Esophagus muscularis mucosa (tissue), 4 donors: ENCODE results near the gene TMEM119. TPM values are rescaled to one million over a fixed set of nuclear protein-coding genes. Genes with fewer than 3 reads are reported as not detected.
"Not testable (repeated sequence)": the region's sequence is repeated elsewhere in the genome, so short reads cannot be mapped to it uniquely, and the experiment has no call there.

Source experiments
- DNase-seq: peaks from one replicate; pipeline ENCODE4 v3.0.0-alpha.2; 2017; ENCODE audit errors: extremely low spot score
- H3K27ac ChIP-seq, 4 donors: fragments of 200-600 bp; sonication (generic); replicated peaks in 1 of 4; 1 replicate in 3 of 4; 2 replicates in 1 of 4; pipeline ENCODE4 v1.5.1; 2016 to 2019; ENCODE audit warnings: mild to moderate bottlenecking in 1 of 4
- H3K27me3 ChIP-seq, 4 donors: fragments of 200-600 bp; sonication (generic); one replicate each; pipeline versions ENCODE4 v1.5.1 to v1.6.0; 2016 to 2019
- H3K36me3 ChIP-seq, 4 donors: fragments of 200-600 bp; sonication (generic); one replicate each; pipeline ENCODE4 v1.5.1; 2016 to 2019
- H3K4me1 ChIP-seq, 4 donors: fragments of 200-600 bp; sonication (generic); one replicate each; pipeline ENCODE4 v1.5.1; 2016 to 2019
- H3K4me3 ChIP-seq, 4 donors: fragments of 200-600 bp; sonication (generic); 1 replicate in 2 of 4; 2 replicates in 2 of 4; pipeline ENCODE4 v1.5.1; 2016 to 2019; ENCODE audit warnings: mild to moderate bottlenecking in 4 of 4, moderate library complexity in 1 of 4
- H3K9me3 ChIP-seq, 4 donors: fragments of 200-600 bp; sonication (generic); 1 replicate in 3 of 4; 2 replicates in 1 of 4; pipeline ENCODE4 v1.5.1; 2016 to 2019
- EP300 ChIP-seq: sonication (generic); formaldehyde crosslinking; IDR thresholded peaks from one replicate; pipeline ENCODE4 v1.6.1; 2017; ENCODE audit warnings: antibody characterized with exemption
- POLR2A ChIP-seq: fragments of 450-650 bp; IDR thresholded peaks from one replicate; pipeline ENCODE4 v1.6.1; 2017; ENCODE audit warnings: antibody characterized with exemption, moderate library complexity, mild to moderate bottlenecking, low read depth
- POLR2AphosphoS5 ChIP-seq, 2 donors: sonication (generic); formaldehyde crosslinking; IDR thresholded peaks; one replicate each; pipeline ENCODE4 v1.6.1; 2017; ENCODE audit warnings: antibody characterized with exemption in 2 of 2
- WGBS: methylation state at CpG from one replicate; pipeline ENCODE4 v1.1.5; 2018; 5-methylcytosine and 5-hydroxymethylcytosine counted together
- intact Hi-C: fragments of 100-400 bp; cut with DNase I; formaldehyde crosslinking; loops from one replicate; pipeline ENCODE4 v1.15.1; 2023
- total RNA-seq, 4 donors: library from RNA; depleted of rRNA; stranded (reverse); fragments of >200 nt; gene quantifications; one replicate each; pipeline versions ENCODE4 v1.1.0 to v1.2.1, GENCODE V29; 2016
- TF ChIP-seq, protein P1 (sequence below), 3 experiments: fragments of 200-600 bp in 2 of 3; fragments of 450-650 bp in 1 of 3; sonication (generic) in 2 of 3; IDR thresholded peaks; one replicate each; pipeline ENCODE4 v1.5.1; 2017 to 2019; ENCODE audit warnings: antibody characterized with exemption in 3 of 3, mild to moderate bottlenecking in 2 of 3, moderate library complexity in 1 of 3

Gene TMEM119
- total RNA-seq, 4 donors from 2014 or later, result 3.6 to 12.2 (median 7.1) TPM

- DNase-seq, result no peak
- H3K27ac ChIP-seq, result no peak overlapping the region
- H3K27me3 ChIP-seq, result peaks cover 0 to 17% (median 0%) of the 10 kb centered on the region in 4 donors
- H3K36me3 ChIP-seq, result no peaks in the 10 kb centered on the region
- H3K4me3 ChIP-seq, result no peak overlapping the region
- intact Hi-C loops, result no loop called here
- H3K4me1 ChIP-seq, result peaks cover 0 to 3% (median 0%) of the 10 kb centered on the region in 4 donors
- 86% methylated on average over 15 of the region's 22 CpGs for WGBS
- no peaks in the 10 kb centered on the region for H3K9me3 ChIP-seq
- no peak for TF ChIP-seq POLR2A
- TF ChIP-seq EP300, result no peak
- TF ChIP-seq, protein P1, sequence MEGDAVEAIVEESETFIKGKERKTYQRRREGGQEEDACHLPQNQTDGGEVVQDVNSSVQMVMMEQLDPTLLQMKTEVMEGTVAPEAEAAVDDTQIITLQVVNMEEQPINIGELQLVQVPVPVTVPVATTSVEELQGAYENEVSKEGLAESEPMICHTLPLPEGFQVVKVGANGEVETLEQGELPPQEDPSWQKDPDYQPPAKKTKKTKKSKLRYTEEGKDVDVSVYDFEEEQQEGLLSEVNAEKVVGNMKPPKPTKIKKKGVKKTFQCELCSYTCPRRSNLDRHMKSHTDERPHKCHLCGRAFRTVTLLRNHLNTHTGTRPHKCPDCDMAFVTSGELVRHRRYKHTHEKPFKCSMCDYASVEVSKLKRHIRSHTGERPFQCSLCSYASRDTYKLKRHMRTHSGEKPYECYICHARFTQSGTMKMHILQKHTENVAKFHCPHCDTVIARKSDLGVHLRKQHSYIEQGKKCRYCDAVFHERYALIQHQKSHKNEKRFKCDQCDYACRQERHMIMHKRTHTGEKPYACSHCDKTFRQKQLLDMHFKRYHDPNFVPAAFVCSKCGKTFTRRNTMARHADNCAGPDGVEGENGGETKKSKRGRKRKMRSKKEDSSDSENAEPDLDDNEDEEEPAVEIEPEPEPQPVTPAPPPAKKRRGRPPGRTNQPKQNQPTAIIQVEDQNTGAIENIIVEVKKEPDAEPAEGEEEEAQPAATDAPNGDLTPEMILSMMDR (IDR thresholded peaks at IDR 0.05), result no peak
- TF ChIP-seq POLR2AphosphoS5 (IDR thresholded peaks at IDR 0.05), result no peak
Observed at GRCh38 chr12:108591267-108591980, 6.5 kb downstream of the TMEM119 start.

GRCh38 chr12:108590463-108590862, 7.4 kb downstream of the TMEM119 start:
- H3K36me3 ChIP-seq, H3K9me3 ChIP-seq, H3K4me1 ChIP-seq, H3K27ac ChIP-seq, DNase-seq, H3K4me3 ChIP-seq, intact Hi-C loops: not testable (repeated sequence)
- H3K27me3 ChIP-seq, result peaks cover 0 to 17% (median 0%) of the 10 kb centered on the region in 4 donors
- WGBS, result 93% methylated on average over 9 of the region's 9 CpGs

GRCh38 chr12:108589840-108590229, 8.0 kb downstream of the TMEM119 start:
- peaks cover 0 to 3% (median 0%) of the 10 kb centered on the region in 4 donors for H3K4me1 ChIP-seq
- H3K27me3 ChIP-seq, result peaks cover 0 to 17% (median 0%) of the 10 kb centered on the region in 4 donors
- intact Hi-C loops, result no loop called here
- no peak overlapping the region for H3K27ac ChIP-seq
- no peaks in the 10 kb centered on the region for H3K36me3 ChIP-seq
- no peak overlapping the region for H3K4me3 ChIP-seq
- 66% methylated on average over 5 of the region's 7 CpGs for WGBS
- TF ChIP-seq, protein P1 (IDR thresholded peaks at IDR 0.05), result no peak
- TF ChIP-seq POLR2AphosphoS5 (IDR thresholded peaks at IDR 0.05) (no peak), EP300 (no peak), POLR2A (no peak)
- DNase-seq, result no peak
- no peaks in the 10 kb centered on the region for H3K9me3 ChIP-seq

GRCh38 chr12:108589028-108589839, 8.7 kb downstream of the TMEM119 start:
- intact Hi-C loops, result no loop called here
- Histone ChIP-seq H3K9me3 (no peaks in the 10 kb centered on the region), H3K27me3 (peaks cover 0 to 17% (median 0%) of the 10 kb centered on the region in 4 donors), H3K4me3 (no peak overlapping the region), H3K4me1 (peaks cover 0 to 3% (median 0%) of the 10 kb centered on the region in 4 donors), H3K27ac (no peak overlapping the region), H3K36me3 (no peaks in the 10 kb centered on the region)
- WGBS, result 57% methylated on average over 8 of the region's 15 CpGs
- TF ChIP-seq EP300 (no peak), POLR2AphosphoS5 (IDR thresholded peaks at IDR 0.05) (no peak)
- DNase-seq, result no peak

DNA sequence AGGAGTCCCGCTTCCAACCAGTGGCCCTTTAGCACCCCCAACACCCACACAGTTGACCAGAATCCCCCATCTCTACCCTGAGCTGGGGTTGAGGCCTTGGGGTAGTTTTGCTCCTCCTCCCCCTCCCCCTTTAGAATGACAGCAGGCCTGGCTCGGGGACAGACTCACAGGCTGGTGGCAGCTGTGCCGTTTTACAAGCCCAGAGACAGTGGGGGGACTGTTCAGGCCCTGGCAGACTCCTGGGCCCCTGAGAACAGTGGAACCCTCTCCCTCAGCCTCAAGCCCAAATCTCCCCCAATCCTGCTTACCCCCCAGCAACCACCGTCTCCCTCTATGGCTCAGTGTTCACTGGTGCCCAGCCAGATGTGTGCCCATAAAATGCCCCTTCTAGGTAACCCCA, 10.1 kb downstream of the TMEM119 start:
- H3K27ac ChIP-seq, result no peak overlapping the region
- H3K27me3 ChIP-seq, result peaks cover 0 to 17% (median 0%) of the 10 kb centered on the region in 4 donors
- H3K4me3 ChIP-seq, result no peak overlapping the region
- H3K36me3 ChIP-seq, result no peaks in the 10 kb centered on the region
- DNase-seq, result no peak
- 58% methylated on average over 3 of the region's 4 CpGs for WGBS
- intact Hi-C loops, result no loop called here
- no peaks in the 10 kb centered on the region for H3K9me3 ChIP-seq
- TF ChIP-seq EP300 (no peak), POLR2AphosphoS5 (IDR thresholded peaks at IDR 0.05) (no peak), POLR2A (no peak)
- TF ChIP-seq, protein P1 (IDR thresholded peaks at IDR 0.05), result no peak
- H3K4me1 ChIP-seq, result peaks cover 0 to 3% (median 0%) of the 10 kb centered on the region in 4 donors
